Tibial artery (tissue), 4 donors: ENCODE data around the gene ZNF385D.
"Not testable (repeated sequence)": the region's sequence is repeated elsewhere in the genome, so short reads cannot be mapped to it uniquely, and the experiment has no call there.

Experiments
- DNase-seq, 2 donors: peaks; one replicate each; pipeline ENCODE4 v3.0.0-alpha.2; 2019
- H3K27ac ChIP-seq, 2 donors: fragments of 200-600 bp; sonication (generic) in 1 of 2; 1 replicate in 1 of 2; 2 replicates in 1 of 2; pipeline ENCODE4 v1.5.1; 2018 to 2019; ENCODE audit warnings: mild to moderate bottlenecking in 1 of 2
- H3K27me3 ChIP-seq, 2 donors: fragments of 200-600 bp; sonication (generic) in 1 of 2; one replicate each; pipeline versions ENCODE4 v1.5.1 to v1.6.0; 2016 to 2019
- H3K36me3 ChIP-seq, 3 donors: fragments of 200-600 bp; sonication (generic) in 2 of 3; one replicate each; pipeline ENCODE4 v1.5.1; 2016 to 2019; ENCODE audit warnings: mild to moderate bottlenecking in 2 of 3
- H3K4me1 ChIP-seq, 4 donors: fragments of 200-600 bp; sonication (generic) in 2 of 4; 1 replicate in 3 of 4; 2 replicates in 1 of 4; pipeline ENCODE4 v1.5.1; 2016 to 2019
- H3K4me3 ChIP-seq, 2 donors: fragments of 200-600 bp; sonication (generic) in 1 of 2; 1 replicate in 1 of 2; 2 replicates in 1 of 2; pipeline ENCODE4 v1.5.1; 2018 to 2019; ENCODE audit warnings: mild to moderate bottlenecking in 2 of 2
- H3K9me3 ChIP-seq, 3 donors: fragments of 200-600 bp; sonication (generic) in 1 of 3; one replicate each; pipeline ENCODE4 v1.5.1; 2016 to 2019
- intact Hi-C: fragments of 100-400 bp; cut with DNase I; formaldehyde crosslinking; loops from one replicate; pipeline ENCODE4 v1.15.0; 2023; ENCODE audit warnings: low total_unique reads
- TF ChIP-seq, protein P1 (sequence below), 2 experiments: fragments of 200-600 bp in 1 of 2; fragments of 450-650 bp in 1 of 2; IDR thresholded peaks; one replicate each; pipeline ENCODE4 v1.5.1; 2017 to 2019; ENCODE audit warnings: antibody characterized with exemption in 2 of 2, mild to moderate bottlenecking in 1 of 2, moderate library complexity in 1 of 2

Gene ZNF385D

DNA sequence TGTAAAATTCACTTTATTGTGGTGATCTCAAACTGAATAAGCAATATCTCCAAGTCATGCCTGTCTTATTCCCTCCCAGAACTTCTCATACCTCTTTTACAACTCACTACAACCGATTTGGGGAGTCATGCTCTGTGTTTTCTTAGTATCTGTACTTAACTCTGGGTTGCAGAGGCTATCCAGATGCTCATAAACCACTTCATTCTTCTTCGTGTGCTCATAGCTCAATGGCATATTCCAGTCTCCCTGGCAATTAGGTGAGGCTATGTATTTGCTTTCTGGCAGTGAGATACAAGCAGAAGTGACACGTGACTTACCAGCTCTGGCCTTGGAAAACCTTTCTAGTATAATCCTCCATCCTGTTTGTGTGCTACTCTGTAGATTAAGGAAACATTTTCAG is 360.9 kb downstream of the ZNF385D start:
- Histone ChIP-seq H3K27me3 (no peaks in the 10 kb centered on the region), H3K36me3 (no peaks in the 10 kb centered on the region), H3K4me1 (peaks cover 0 to 21% (median 0%) of the 10 kb centered on the region in 4 donors), H3K27ac (no peak overlapping the region), H3K4me3 (no peak overlapping the region), H3K9me3 (no peaks in the 10 kb centered on the region)
- TF ChIP-seq, protein P1, sequence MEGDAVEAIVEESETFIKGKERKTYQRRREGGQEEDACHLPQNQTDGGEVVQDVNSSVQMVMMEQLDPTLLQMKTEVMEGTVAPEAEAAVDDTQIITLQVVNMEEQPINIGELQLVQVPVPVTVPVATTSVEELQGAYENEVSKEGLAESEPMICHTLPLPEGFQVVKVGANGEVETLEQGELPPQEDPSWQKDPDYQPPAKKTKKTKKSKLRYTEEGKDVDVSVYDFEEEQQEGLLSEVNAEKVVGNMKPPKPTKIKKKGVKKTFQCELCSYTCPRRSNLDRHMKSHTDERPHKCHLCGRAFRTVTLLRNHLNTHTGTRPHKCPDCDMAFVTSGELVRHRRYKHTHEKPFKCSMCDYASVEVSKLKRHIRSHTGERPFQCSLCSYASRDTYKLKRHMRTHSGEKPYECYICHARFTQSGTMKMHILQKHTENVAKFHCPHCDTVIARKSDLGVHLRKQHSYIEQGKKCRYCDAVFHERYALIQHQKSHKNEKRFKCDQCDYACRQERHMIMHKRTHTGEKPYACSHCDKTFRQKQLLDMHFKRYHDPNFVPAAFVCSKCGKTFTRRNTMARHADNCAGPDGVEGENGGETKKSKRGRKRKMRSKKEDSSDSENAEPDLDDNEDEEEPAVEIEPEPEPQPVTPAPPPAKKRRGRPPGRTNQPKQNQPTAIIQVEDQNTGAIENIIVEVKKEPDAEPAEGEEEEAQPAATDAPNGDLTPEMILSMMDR (IDR thresholded peaks at IDR 0.05): no peak
- intact Hi-C loops: no loop called here
- no peak for DNase-seq

DNA sequence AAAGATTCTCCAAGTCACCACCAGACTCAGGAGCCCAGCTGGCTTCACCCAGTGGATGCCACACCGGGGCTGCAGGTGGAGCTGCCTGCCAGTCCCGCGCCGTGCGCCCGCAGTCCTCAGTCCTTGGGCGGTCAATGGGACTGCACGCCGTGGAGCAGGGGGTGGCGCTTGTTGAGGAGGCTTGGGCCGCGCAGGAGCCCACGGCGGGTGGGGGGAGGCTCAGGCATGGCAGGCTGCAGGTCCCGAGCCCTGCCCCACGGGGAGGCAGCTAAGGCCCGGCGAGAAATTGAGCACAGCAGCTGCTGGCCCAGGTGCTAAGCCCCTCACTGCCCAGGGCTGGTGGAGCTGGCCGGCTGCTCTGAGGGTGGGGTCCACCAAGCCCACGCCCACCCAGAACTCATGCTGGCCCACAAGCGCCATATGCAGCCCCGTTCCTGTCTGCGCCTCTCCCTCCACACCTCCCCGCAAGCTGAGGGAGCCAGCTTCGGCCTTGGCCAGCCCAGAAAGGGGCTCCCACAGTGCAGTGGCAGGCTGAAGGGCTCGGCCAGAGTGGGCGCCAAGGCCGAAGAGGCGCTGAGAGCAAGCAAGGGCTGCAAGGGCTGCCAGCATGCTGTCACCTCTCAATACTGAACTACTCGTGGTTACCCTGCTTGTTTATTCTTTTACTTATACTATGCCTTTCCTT is 363.7 kb downstream of the ZNF385D start:
- DNase-seq, H3K9me3 ChIP-seq, intact Hi-C loops, H3K36me3 ChIP-seq, H3K27me3 ChIP-seq, H3K27ac ChIP-seq, H3K4me1 ChIP-seq, H3K4me3 ChIP-seq: not testable (repeated sequence)

DNA sequence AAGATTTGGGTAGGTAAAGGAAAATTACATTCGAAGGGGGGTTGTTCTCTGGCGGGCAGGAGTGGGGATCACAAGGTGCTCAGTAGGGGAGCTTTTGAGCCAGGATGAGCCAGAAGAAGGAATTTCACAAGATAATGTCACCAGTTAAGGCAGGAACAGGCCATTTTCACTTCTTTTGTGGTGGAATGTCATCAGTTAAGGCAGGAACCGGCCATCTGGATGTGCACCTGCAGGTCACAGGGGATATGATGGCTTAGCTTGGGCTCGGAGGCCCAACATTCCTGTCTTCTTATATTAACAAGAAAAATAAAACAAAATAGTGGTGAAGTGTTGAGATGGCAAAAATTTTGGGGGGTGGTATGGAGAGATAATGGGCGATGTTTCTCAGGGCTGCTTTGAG is 373.0 kb downstream of the ZNF385D start:
- H3K9me3 ChIP-seq, DNase-seq, H3K27ac ChIP-seq, H3K4me3 ChIP-seq, H3K4me1 ChIP-seq, H3K27me3 ChIP-seq, intact Hi-C loops, H3K36me3 ChIP-seq: not testable (repeated sequence)

DNA sequence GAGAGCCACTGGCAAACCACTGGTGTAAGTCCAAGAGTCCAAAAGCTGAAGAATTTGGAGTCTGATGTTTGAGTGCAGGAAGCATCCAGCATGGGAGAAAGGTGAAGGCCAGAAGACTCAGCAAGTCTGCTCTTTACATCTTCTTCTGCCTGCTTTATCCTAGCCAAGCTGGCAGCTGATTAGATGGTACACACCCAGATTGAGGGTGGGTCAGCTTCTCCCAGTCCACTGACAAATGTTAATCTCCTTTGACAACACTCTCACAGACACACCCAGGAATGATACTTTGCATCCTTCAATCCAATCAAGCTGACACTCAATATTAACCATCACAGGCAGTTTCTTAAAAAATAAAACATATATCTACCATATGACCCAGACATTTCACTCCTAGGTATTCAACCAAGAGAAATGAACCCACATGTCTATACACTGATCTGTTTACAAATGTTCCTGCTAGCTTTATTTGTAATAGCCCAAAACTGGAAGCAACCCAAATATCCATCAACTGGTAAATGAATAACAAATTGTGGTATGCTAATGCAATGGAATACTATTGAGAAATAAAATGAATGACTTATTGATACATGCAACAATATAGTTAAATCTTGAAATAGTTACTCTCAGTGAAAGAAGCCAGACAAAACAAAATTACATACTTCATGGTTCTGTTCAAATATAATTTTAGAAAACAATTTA is 373.8 kb downstream of the ZNF385D start:
- no peaks in the 10 kb centered on the region for H3K4me1 ChIP-seq
- H3K9me3 ChIP-seq: no peaks in the 10 kb centered on the region
- no peaks in the 10 kb centered on the region for H3K27me3 ChIP-seq
- DNase-seq: no peak
- TF ChIP-seq, protein P1 (IDR thresholded peaks at IDR 0.05): no peak
- intact Hi-C loops: no loop called here
- H3K27ac ChIP-seq: no peak overlapping the region
- H3K4me3 ChIP-seq: no peak overlapping the region
- H3K36me3 ChIP-seq: no peaks in the 10 kb centered on the region

DNA sequence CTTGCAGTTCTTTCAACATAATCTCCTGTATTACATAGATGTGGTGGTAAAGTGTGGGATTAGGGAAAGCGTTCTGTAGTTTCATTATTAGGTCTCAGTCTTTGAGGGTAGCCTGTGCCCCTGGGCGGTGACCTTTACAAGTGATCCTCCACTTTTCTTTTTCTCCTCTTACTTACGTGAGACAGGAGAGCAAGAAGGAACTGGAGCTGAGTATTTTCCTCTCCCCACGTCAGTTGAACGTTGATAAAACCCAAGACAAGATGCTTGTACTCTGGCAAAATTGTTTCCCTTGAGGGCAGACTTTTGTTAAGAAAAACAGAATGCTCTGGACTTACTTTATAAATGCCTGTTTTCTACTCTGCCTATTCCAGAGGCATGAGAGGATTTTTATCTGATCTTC is 378.7 kb downstream of the ZNF385D start:
- DNase-seq: no peak
- Histone ChIP-seq H3K9me3 (no peaks in the 10 kb centered on the region), H3K27me3 (no peaks in the 10 kb centered on the region), H3K4me3 (no peak overlapping the region), H3K36me3 (no peaks in the 10 kb centered on the region), H3K27ac (no peak overlapping the region), H3K4me1 (no peaks in the 10 kb centered on the region)
- intact Hi-C loops: no loop called here
- TF ChIP-seq, protein P1 (IDR thresholded peaks at IDR 0.05): no peak
